ENCODE results near the gene MRPS5.

Gene MRPS5

GRCh38 chr2:95059656-95060370 is 61.8 kb downstream of the MRPS5 start:
- DNase-seq = no peak

DNA sequence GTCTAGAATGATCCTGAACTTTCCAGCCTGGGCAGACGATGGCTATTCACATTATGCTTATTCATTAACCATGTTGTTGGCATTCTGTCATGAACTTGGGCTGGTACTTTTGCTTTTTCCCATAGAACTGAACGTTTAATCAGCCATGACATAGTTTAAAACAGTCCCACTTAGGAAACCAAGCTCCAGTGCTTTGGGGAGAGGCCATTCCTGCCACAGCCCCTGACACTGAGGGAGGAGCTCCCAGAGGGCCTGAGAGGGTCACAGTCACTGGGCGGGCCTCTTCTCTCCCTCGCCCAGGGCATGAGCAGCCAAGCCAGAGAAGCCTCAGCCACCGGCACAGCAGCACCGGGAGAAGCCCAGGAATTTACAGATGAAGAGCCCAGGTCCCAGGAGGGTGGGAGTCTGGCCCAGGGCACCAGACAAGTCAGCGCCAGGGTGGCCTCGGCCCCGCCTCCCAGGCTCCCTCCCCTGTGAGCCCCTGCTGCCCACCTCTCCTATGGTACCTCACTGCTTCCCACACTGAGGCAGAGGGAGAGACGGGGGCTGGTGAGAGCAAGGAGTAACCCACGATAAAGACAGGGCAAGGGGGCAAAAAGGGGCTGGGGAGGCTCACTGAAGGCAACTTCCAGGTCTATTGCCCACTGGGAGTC is 62.5 kb downstream of the MRPS5 start:
- DNase-seq = no peak

DNA sequence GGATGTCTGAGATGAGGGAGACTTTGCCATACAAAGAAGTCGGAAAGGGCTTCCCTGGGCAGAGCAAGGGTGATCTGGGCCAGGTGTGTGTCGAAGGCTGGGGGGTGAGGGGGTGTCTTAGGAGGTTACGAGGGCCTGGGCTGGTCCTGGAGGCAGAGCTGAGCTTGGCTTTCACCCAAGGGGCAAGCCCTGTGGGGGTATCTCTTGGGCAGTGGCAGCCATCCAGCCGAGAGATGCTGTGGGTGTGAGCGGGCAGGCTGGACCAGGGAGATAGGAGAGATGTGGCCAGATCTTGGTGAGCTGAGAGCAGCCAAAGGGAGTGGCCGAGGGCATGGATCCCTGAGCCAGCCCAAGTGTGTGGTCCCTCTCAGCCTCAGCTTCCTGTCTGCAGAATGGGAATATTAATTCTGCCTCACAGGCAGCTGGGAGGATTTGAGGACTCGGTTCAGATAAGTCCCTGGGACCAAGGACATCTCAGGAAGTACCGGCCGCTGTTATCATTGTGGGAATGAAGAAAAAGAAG is 63.1 kb downstream of the MRPS5 start:
- no peak for DNase-seq

DNA sequence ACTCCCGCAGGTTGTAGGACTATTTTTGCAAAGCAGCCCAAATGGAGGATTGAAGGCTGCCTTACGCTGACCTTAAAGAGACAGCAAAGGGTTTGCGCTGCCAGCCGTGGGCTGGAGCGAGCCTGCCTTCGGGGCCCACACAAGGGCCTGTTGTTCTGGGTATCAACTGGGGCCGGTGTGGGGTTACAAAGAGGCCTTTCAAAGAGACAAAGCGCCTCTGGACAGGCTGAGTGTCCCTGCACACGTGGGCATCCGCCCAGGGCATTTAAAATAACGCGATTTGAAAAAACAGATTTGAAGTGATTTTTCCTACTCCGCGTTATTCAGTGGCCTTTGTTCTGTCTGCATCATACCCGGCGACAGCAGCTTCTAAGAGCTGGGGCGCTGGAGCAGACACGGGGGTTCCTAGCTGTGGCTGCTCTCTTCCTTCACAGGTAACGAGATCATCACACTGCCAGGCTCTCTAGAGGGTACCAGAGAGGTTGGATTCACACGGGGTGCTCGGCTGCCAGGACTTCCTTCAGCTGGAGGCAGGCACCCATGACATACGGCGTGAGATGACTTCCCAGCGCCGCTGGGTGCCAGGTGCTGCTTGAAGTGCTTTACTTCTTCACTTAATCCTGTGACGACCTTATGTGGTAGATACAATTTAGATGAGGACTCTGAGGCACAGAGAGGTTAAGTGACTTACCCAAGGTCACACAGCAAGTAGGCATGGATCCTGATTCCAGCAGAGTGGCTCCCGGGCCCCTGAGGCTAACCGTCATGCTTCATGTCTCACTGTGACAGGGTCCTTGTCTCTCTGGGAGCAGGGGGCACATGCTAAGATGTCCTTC is 63.9 kb downstream of the MRPS5 start:
- DNase-seq = no peak

- no peak for DNase-seq
These were observed 64.8 kb downstream of the MRPS5 start for GRCh38 chr2:95056461-95057459.

- no peak for DNase-seq
These were observed 65.6 kb downstream of the MRPS5 start for GRCh38 chr2:95056044-95056443.

DNA sequence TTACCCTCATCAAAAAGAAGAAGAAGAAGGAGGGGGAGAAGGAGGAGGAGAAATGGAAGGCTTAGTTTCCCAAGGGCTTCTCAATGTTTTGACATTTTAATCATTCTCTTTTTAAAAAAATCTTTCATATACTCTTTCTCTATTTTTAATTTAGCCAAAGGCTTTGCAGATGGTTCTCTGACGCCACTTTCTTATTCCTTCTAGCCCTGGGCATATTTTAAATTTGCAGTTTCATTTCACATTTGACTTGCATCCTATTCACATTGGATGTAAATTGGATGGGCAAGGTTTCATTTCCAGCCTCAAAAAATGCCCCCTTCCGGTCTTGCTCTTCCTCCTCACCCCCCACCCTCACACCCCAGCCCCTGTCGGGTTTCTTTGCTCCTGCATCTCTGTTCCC is 66.3 kb downstream of the MRPS5 start:
- no peak for DNase-seq

- DNase-seq = no peak
These were observed 67.6 kb downstream of the MRPS5 start for GRCh38 chr2:95054016-95054415.

DNA sequence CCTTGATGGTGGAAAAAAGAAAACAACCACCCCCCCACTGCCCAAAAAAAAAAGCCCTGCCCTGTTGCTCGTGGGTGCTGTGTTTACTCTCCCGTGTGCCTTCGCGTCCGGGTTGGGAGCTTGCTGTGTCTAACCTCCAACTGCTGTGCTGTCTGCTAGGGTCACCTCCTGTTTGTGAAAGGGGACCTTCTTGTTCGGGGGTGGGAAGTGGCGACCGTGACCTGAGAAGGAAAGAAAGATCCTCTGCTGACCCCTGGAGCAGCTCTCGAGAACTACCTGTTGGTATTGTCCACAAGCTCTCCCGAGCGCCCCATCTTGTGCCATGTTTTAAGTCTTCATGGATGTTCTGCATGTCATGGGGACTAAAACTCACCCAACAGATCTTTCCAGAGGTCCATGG is 68.1 kb downstream of the MRPS5 start:
- peak in 1 of 3 experiments; percentile 35 for DNase-seq

DNA sequence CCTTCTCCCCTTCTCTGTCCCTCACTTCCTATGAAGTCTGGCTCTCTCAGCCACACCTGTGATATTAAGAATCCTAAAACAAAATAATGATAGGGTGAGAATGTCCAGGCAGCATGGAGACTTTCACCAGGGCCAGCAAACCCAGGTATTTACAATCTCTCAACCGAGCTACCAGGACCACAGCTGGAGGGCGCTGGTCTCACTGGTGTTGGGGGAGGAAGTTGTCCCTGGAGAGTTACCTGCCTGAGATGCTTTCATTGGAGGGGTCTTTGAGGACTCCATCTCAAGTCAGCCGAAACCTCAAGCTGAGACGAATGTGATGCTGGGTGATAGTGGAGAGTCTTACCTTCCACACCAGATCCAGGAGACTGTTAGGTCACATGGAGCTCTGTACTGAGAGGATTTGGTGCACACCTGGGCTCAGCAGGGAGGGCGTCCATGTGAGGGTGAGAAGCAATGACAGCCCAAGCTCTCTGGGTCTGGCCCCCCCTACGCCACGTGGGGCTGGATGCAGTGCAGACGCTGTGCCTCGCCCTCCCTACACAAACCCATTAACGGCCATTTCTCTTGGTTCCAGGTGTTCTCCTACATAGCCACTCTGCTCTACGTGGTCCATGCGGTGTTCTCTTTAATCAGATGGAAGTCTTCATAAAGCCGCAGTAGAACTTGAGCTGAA is 68.7 kb downstream of the MRPS5 start:
- DNase-seq = no peak

DNA sequence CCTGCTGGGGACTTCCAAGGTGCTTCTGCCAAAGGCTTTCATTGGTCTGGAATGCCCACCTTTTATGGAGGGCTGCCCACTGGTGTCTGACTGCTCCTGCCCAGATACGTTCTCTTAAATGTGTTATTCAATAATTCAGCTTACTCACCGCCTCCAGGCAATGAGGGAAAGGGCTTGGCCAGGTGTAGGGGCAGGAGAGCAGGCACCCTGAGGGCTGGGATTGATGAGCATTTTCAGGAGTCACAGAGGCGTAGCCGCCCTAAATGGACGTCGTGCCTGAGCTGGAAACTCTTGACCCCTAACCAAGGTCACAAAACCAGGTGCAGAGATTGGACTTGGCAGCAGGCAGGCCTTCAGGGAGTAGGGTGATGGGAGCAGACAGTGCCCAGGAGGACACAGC is 69.3 kb downstream of the MRPS5 start:
- peak; percentile 23 to 65 (median 47) for DNase-seq

DNA sequence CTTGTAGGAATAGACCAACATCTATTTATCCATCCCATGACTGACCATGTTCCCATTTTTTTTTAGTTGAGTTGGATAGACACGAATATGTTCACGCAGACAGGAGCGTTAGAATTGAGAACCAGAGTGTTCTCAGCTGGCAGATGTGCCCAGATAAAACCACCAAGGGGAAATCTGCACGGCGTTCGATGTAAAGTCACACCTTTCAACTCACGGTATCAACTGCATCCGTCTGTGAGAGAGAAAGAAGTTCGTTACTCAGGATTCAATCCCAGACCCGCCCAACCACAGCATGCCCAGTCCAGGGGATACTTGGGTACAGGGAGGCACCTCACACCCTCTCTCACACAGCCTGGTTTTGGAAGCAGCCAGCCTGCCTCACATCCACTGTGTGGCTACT is 70.0 kb downstream of the MRPS5 start:
- DNase-seq = no peak

- no peak for DNase-seq
These were observed 71.0 kb downstream of the MRPS5 start for GRCh38 chr2:95050385-95051300.

GRCh38 chr2:95049961-95050360 is 71.6 kb downstream of the MRPS5 start:
- no peak for DNase-seq

GRCh38 chr2:95049683-95049955 is 72.0 kb downstream of the MRPS5 start:
- DNase-seq = no peak

DNA sequence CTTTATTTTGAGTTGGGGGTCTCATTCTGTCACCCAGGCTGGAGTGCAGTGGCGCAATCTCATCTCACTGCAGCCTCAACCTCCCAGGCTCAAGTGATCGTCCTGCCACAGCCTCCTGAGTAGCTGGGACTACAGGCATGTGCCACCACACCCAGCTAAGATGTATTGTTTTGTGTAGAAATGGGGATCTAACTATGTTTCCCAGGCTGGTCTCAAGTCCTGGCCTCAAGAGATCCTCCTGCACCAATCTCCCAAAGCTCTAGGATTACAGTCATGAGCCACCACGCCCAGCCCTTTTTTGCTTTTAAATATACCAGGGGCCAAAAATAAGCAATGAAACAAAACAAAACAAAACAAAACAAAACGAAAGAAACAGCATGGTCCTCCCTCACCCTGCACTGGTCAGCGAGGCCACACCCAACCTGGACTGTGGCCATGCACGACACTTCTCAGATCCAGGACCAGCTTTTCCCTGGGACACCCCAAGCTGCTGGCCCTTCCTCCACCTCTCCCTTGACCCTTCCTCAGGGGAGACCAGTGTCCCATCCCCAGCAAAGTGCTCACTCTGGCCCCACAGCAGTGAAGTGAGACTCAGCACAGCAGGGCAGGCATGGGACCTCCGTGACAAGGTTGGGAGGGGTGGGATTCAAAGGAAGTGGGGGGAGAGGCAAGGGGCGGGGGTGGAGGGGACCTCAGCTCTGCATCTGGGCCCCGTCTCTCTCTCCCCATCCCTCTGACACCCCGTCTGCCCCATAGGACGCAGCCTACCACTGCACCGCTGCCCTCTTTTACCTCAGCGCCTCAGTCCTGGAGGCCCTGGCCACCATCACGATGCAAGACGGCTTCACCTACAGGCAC is 72.6 kb downstream of the MRPS5 start:
- DNase-seq = no peak

DNA sequence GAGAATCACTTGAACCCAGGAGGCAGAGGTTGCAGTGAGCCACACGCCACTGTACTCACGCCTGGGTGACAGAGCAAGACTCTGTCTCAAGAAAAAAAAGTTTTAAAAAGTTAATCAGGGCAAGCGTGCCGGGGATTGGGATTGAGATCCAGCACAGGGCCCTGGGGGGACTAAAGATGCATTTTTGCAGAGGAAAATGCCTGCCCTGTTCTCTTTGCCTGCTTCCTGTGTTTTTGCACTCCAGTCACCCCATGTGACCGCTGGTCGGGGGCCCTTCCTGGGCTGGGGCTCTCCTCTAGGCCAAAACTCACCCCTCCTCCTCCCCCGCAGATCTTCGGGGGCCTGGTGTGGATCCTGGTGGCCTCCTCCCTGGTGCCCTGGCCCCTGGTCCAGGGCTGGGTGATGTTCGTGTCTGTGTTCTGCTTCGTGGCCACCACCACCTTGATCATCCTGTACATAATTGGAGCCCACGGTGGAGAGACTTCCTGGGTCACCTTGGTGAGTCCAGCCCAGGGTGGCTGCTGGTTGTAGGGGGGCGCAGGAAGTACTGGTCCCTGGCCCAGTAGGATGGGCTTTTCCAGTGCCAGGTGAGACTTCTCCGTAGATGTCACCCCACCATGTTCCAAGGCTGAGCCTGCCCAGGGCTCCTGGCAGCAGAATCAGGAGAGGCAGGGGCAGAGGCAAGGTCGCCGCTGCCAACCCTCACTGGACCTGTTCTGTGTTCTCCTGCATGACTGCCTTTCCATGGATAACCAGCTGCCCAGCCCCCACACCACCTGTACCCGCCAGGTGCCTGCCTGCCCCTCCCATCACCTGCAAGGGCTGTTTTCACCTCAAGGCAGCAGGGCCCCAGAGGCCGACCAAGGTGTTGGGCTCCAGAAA is 73.7 kb downstream of the MRPS5 start:
- DNase-seq = peak; percentile 40 to 75 (median 64)

- no peak for DNase-seq
These were observed 75.1 kb downstream of the MRPS5 start for GRCh38 chr2:95046371-95047112.

Data from NCI-H1417 (cell line).